ENCODE results near the gene CFDP1. TPM values are rescaled to one million over a fixed set of nuclear protein-coding genes. Genes with fewer than 3 reads are reported as not detected.

Gene CFDP1
- total RNA-seq, 1 donor from 2014 or later = 59.7 TPM

DNA sequence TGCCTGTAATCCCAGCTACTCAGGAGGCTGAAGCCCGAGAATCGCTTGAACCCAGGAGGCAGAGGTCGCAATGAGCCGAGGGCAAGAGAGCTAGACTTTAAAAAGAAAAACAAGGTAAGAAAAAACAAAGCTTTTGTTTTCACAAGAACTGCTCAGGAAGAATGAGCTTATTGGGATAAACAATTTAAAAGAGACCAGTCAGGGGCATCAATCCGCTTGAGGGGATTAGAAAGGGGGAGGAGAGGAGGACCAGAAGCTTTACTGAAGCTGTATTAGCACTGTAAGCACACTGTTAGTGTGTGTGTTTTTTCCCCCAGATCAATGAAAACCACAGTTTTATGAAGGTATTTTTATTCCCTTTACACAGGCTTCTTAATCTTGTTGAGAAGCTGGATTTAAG lies 22.4 kb upstream of the CFDP1 start:
- H3K27me3 ChIP-seq (ENCODE audit: control insufficient read depth, insufficient read depth, low read length) = no peaks in the 10 kb centered on the region
- TF ChIP-seq, protein P1, sequence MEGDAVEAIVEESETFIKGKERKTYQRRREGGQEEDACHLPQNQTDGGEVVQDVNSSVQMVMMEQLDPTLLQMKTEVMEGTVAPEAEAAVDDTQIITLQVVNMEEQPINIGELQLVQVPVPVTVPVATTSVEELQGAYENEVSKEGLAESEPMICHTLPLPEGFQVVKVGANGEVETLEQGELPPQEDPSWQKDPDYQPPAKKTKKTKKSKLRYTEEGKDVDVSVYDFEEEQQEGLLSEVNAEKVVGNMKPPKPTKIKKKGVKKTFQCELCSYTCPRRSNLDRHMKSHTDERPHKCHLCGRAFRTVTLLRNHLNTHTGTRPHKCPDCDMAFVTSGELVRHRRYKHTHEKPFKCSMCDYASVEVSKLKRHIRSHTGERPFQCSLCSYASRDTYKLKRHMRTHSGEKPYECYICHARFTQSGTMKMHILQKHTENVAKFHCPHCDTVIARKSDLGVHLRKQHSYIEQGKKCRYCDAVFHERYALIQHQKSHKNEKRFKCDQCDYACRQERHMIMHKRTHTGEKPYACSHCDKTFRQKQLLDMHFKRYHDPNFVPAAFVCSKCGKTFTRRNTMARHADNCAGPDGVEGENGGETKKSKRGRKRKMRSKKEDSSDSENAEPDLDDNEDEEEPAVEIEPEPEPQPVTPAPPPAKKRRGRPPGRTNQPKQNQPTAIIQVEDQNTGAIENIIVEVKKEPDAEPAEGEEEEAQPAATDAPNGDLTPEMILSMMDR (IDR thresholded peaks at IDR 0.05; ENCODE audit: insufficient read depth, low read length, poor library complexity, severe bottlenecking) = no peak
- no peak overlapping the region for H3K4me3 ChIP-seq (ENCODE audit: low read depth, low read length)
- no peaks in the 10 kb centered on the region for H3K36me3 ChIP-seq (ENCODE audit: control insufficient read depth, insufficient read depth, low read length)
- no peak for DNase-seq (ENCODE audit: low read depth)

DNA sequence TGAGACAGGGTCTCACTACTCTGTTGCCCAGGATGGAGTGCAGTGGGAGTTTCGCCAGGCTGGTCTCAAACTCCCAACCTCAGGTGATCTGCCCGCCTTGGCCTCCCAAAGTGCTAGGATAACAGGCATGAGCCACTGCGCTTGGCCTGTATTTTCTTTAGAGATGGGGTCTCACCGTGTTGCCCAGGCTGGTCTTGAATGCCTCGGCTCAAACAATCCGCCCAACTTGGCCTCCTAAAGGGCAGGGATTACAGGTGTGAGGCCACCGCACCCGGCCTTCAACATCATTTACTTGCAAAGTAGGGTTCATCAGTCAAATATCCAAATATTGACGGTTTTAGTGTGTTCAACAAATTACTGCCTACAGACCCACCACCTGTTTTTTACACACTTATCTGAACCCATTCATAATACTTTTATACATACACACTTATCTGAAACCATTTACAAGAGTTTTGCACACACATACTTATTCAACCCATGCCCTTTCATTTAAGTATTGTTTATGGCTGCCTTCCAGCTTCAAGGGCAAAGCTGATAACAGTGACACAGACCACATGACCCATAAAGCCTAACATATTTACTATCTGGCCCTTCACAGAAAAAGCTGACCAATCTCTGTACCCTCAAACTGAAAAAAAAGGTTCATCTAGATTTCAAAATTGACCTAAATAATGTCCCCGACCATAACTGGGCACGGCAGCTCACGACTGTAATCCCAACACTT lies 19.3 kb upstream of the CFDP1 start:
- Histone ChIP-seq H3K27me3 (ENCODE audit: control insufficient read depth, insufficient read depth, low read length) (no peaks in the 10 kb centered on the region), H3K36me3 (ENCODE audit: control insufficient read depth, insufficient read depth, low read length) (no peaks in the 10 kb centered on the region), H3K4me3 (ENCODE audit: low read depth, low read length) (no peak overlapping the region)
- DNase-seq (ENCODE audit: low read depth) = no peak
- TF ChIP-seq, protein P1 (IDR thresholded peaks at IDR 0.05; ENCODE audit: insufficient read depth, low read length, poor library complexity, severe bottlenecking) = no peak

DNA sequence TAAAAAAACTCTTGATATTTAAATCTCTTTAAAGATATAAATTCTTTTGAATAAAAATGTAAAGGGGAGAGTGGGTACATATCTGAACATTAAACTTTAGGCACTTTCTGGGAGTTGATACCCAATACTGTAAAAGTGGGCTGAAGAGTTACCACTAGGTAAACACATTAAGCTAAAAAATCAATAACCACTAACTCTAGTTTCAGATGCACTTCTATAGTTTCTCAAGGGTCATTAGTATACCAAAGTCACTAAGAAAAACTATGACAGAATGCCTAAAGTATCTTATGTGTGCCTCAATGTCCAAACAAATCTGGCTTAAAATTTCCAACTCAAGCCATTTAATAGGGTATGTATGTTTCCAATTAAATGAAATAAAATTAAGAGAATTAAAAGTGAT lies 13.1 kb upstream of the CFDP1 start:
- TF ChIP-seq, protein P1 (IDR thresholded peaks at IDR 0.05; ENCODE audit: insufficient read depth, low read length, poor library complexity, severe bottlenecking) = no peak
- H3K4me3 ChIP-seq (ENCODE audit: low read depth, low read length) = no peak overlapping the region
- H3K27me3 ChIP-seq (ENCODE audit: control insufficient read depth, insufficient read depth, low read length) = no peaks in the 10 kb centered on the region
- no peaks in the 10 kb centered on the region for H3K36me3 ChIP-seq (ENCODE audit: control insufficient read depth, insufficient read depth, low read length)
- DNase-seq (ENCODE audit: low read depth) = no peak

DNA sequence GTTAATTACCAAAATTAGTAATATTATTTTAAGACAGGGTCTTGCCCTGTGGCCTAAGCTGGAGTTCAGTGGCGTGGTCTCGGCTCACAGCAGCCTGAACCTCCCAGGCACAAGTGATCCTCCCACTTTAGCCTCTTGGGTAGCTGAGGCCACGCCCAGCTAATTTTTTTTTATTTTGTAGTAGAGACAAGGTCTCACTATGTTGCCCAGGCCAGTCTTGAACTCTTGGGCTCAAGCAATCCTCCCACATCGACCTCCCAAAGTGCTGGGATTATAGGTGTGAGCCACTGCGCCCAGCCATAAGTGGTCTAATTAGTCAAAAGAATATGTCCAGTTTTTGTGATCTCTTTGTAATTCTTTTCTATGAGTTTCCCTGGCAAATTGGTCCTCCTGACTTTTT lies 12.0 kb upstream of the CFDP1 start:
- Histone ChIP-seq H3K27me3 (ENCODE audit: control insufficient read depth, insufficient read depth, low read length) (no peaks in the 10 kb centered on the region), H3K4me3 (ENCODE audit: low read depth, low read length) (no peak overlapping the region), H3K36me3 (ENCODE audit: control insufficient read depth, insufficient read depth, low read length) (no peaks in the 10 kb centered on the region)
- no peak for DNase-seq (ENCODE audit: low read depth)
- TF ChIP-seq, protein P1 (IDR thresholded peaks at IDR 0.05; ENCODE audit: insufficient read depth, low read length, poor library complexity, severe bottlenecking) = no peak

DNA sequence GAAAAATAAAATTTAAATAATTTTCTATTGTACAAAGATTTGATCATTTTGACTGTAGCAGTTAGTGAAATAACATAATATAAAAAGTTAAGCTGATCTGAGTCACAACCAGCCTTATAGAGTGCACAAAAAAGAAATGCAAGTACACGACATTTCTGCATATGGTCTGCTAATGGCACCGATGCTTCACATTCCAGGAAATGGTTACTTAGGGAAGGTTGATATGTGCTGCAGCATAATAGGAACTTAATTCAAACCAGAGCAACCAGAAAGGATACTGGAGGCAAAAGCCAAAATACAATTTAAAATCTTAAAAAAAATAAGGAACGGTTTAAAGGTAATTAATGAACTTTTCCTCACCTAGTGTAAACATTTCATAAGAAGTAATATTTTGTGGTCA lies 10.0 kb upstream of the CFDP1 start:
- H3K36me3 ChIP-seq (ENCODE audit: control insufficient read depth, insufficient read depth, low read length) = no peaks in the 10 kb centered on the region
- TF ChIP-seq, protein P1 (IDR thresholded peaks at IDR 0.05; ENCODE audit: insufficient read depth, low read length, poor library complexity, severe bottlenecking) = no peak

More for the DNA sequence above, 10.0 kb upstream of the CFDP1 start:
- no peak for DNase-seq (ENCODE audit: low read depth)
- Histone ChIP-seq H3K4me3 (ENCODE audit: low read depth, low read length) (no peak overlapping the region), H3K27me3 (ENCODE audit: control insufficient read depth, insufficient read depth, low read length) (no peaks in the 10 kb centered on the region)

All from kidney epithelial cell (primary cell).